HAP-1 (cell line): ENCODE data around the gene CENPC.

Source experiments
- DNase-seq, 2 experiments: peaks; one replicate each; pipeline ENCODE4 v3.0.0-alpha.2; 2016 to 2020; ENCODE audit warnings: low spot score in 2 of 2
- H3K27me3 ChIP-seq: fragments of 250-450 bp; sonication (Bioruptor Pico); 2 replicates; pipeline ENCODE4 v1.5.1; 2020; ENCODE audit warnings: low read depth, mild to moderate bottlenecking, moderate library complexity
- H3K36me3 ChIP-seq: fragments of 250-450 bp; sonication (Bioruptor Pico); replicated peaks from 2 replicates; pipeline ENCODE4 v1.5.1; 2020; ENCODE audit warnings: mild to moderate bottlenecking
- H3K4me1 ChIP-seq: fragments of 250-450 bp; sonication (Bioruptor Pico); 2 replicates; pipeline ENCODE4 v1.5.1; 2020; ENCODE audit warnings: mild to moderate bottlenecking
- H3K4me3 ChIP-seq: fragments of 250-450 bp; sonication (Bioruptor Pico); 2 replicates; pipeline ENCODE4 v1.5.1; 2020; ENCODE audit warnings: mild to moderate bottlenecking, moderate library complexity
- H3K9me3 ChIP-seq: fragments of 250-450 bp; sonication (Bioruptor Pico); 2 replicates; pipeline ENCODE4 v1.5.1; 2020; ENCODE audit warnings: mild to moderate bottlenecking, moderate library complexity
- in situ Hi-C: fragments of 300-500 bp; cut with MboI; formaldehyde crosslinking; loops from 3 replicates; pipeline ENCODE4 v1.14.3; 2020; ENCODE audit warnings: low sequenced_read_pairs, inconsistent platforms, mixed read lengths

Gene CENPC, protein sequence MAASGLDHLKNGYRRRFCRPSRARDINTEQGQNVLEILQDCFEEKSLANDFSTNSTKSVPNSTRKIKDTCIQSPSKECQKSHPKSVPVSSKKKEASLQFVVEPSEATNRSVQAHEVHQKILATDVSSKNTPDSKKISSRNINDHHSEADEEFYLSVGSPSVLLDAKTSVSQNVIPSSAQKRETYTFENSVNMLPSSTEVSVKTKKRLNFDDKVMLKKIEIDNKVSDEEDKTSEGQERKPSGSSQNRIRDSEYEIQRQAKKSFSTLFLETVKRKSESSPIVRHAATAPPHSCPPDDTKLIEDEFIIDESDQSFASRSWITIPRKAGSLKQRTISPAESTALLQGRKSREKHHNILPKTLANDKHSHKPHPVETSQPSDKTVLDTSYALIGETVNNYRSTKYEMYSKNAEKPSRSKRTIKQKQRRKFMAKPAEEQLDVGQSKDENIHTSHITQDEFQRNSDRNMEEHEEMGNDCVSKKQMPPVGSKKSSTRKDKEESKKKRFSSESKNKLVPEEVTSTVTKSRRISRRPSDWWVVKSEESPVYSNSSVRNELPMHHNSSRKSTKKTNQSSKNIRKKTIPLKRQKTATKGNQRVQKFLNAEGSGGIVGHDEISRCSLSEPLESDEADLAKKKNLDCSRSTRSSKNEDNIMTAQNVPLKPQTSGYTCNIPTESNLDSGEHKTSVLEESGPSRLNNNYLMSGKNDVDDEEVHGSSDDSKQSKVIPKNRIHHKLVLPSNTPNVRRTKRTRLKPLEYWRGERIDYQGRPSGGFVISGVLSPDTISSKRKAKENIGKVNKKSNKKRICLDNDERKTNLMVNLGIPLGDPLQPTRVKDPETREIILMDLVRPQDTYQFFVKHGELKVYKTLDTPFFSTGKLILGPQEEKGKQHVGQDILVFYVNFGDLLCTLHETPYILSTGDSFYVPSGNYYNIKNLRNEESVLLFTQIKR

DNA sequence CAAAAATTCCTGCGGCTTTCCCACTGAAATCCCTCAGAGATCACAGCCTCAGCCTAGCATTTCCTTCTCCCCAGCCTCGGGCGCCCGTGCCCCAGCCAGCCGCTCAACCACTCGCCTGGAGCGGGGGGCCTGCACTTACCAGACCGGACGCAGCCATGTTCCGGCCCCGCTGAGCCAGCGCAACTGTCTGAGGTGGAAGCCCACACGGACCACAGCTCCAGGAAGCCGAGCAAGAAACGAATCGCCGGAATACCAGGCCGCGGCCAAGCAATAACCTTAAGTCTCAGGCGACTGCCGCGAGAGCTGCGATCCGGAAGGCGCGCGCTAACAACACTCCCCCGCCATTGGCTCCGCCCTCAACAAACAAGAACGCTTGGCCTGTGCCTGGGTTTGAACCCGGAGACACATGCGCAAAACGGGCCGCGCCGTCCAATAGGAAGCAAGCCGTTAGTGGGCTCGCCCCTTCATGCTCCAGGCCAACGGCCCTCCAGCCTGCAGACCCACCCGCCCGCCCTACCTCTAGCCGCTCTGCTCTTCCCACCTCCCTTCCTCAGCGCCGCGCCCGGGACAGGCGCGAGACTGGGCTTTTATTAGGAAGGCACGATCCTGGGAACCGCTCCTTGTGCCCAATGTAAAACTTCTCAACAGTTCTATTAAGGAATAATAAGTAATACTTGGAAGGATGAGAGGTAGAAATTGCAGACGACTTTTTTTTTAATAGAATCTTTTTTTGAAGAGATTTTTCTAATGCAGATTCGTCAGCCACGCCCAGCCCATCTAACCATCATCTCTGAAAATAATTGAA lies at the start of gene CENPC:
TSS of gene CENPC (minus strand) at position 305 of the 805 bp plus-strand sequence. CDS start at position 157, 148 bp downstream.
- H3K27me3 ChIP-seq: no peaks in the 10 kb centered on the region
- H3K4me3 ChIP-seq: peak within 1 kb of the TSS; percentile 88
- H3K9me3 ChIP-seq: no peaks in the 10 kb centered on the region
- peak; percentile 97 for DNase-seq
- in situ Hi-C loops: no loop called here
- H3K36me3 ChIP-seq: peaks cover 8% of the 10 kb centered on the region; the same call in 1 of the 2 replicates
- H3K4me1 ChIP-seq: peaks cover 4% of the 10 kb centered on the region

DNA sequence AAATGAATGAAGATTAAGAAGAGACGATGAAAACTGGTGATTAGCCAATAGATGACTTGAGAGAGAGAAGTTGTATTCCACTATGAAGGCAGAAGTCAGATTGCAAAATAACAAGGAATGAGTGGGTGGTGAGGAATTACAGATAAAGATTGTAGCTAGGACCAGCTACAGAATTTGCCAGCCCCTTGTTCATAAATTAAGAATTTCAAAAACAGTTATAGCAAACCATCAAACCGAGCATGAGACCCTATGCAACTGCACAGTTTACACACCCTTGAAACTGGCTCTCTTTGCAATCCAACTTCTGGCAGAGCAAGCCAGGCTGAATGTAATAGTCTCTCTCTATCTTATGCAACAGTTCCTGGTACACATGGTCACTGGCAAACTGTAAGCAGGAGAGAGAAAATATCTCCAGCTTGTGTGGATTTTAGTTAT lies 48.5 kb upstream of the CENPC start:
- Histone ChIP-seq H3K36me3 (no peaks in the 10 kb centered on the region), H3K4me3 (no peak overlapping the region), H3K4me1 (no peaks in the 10 kb centered on the region), H3K9me3 (no peaks in the 10 kb centered on the region), H3K27me3 (no peaks in the 10 kb centered on the region)
- DNase-seq: no peak
- in situ Hi-C loops: no loop called here

DNA sequence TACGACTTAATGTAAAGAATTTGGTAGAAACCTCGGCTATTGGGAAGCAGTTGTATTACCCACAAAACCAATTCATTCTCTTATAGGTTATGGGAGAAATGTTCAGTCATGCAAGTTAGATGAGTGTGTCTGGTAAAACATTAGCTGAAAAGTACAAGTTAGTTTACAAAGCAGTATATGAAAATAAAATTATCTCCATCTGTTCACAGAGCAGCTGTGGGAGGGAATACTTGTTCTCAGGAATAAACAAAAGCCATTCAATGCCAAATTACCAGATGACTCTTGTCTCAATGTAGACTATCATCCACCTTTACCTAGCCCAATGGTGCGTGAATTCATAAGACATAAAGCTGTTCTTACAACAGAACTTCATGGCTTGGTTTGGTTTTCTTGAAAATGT lies 41.9 kb upstream of the CENPC start:
- no peaks in the 10 kb centered on the region for H3K27me3 ChIP-seq
- in situ Hi-C loops: no loop called here
- no peaks in the 10 kb centered on the region for H3K4me1 ChIP-seq
- H3K4me3 ChIP-seq: no peak overlapping the region
- no peaks in the 10 kb centered on the region for H3K36me3 ChIP-seq
- DNase-seq: no peak
- H3K9me3 ChIP-seq: no peaks in the 10 kb centered on the region

DNA sequence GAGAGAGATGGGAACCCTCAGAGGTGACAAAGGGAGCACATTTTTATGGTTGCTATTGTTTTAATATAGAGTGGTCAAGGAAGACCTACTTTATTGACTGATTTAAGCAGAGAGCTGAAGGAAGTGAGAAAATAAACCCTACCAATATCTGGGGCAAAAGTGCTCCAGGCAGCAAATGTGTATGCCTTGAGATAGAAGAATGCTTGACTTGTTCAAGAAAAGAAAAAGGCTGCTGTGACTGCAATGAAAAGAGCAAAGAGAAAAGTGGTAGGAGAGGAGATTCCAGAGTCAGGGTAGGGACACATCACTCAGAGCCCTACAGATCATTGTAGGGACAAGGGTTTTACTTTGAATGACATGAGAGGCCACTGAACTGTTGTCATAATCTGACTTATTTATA lies 39.2 kb upstream of the CENPC start:
- Histone ChIP-seq H3K36me3 (no peaks in the 10 kb centered on the region), H3K4me1 (no peaks in the 10 kb centered on the region), H3K9me3 (no peaks in the 10 kb centered on the region), H3K27me3 (no peaks in the 10 kb centered on the region), H3K4me3 (no peak overlapping the region)
- in situ Hi-C loops: no loop called here
- no peak for DNase-seq

DNA sequence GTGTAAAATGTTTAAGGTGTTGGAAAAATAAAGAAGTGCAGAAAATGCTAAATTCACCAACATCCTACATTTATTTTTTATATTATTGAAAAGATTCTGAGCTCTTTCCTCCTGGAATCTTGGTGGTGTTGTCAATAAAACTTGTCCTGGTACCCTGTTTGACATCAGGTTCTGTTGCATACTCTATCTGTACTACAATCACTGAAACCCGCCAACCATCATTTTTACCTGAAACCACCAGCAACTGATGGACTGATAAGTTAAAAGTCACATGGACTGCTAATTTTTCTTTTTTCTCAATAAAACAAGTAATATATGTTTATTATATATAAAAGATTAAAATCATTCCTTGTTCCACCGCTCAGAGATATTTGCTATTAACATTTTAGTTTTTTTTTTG lies 36.6 kb upstream of the CENPC start:
- Histone ChIP-seq H3K27me3 (no peaks in the 10 kb centered on the region), H3K9me3 (no peaks in the 10 kb centered on the region), H3K4me3 (no peak overlapping the region), H3K36me3 (no peaks in the 10 kb centered on the region), H3K4me1 (no peaks in the 10 kb centered on the region)
- in situ Hi-C loops: no loop called here
- DNase-seq: no peak

DNA sequence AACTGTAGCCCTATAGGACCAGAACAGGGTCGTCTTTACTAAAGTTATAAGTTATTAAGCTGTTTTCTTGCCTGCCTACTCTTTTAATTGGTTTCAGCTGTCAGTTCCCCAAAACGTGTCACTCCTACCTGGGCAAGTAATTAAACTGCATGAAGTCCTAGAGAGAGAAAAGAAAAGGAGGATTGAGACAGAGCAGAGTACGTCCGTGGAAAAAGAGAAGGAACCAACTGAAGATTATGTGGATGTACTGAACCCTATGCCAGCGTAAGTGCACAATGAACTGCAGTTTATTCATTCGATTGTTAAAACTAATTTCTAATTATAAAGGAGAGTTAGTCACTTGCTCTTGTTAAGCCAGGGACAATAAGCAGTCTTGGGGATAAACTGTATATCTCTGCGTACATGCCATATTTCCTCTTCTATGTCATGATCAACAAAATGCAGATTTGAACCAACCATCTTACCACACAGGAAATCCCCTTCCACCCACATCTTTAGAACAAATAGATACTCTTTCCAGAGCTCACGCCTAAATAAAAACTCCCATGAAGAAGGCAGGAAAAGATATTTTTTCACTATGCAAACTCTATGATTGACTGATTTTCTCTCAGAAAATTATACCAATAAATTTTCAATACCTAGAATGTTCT lies 36.0 kb upstream of the CENPC start:
- no peaks in the 10 kb centered on the region for H3K27me3 ChIP-seq
- no peaks in the 10 kb centered on the region for H3K9me3 ChIP-seq
- DNase-seq: no peak
- no peaks in the 10 kb centered on the region for H3K4me1 ChIP-seq
- no peak overlapping the region for H3K4me3 ChIP-seq
- in situ Hi-C loops: no loop called here
- no peaks in the 10 kb centered on the region for H3K36me3 ChIP-seq

DNA sequence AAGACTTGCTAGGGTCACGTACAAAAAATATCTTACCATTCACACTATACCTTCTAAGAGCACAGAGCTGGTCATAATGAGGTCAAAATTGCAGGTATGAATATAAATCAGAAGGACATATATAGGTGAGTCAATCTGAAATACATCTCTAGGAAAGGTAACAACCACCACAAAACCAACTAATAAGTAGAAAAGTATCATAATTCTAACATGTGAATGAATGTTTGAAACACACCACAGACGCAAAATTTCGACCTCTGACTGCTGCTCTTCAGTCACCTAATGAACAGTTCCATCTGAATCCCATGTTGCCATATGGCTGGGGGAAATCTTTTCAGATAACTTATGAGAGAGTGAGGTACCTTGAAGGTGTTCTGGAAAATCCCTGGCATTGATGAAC lies 35.3 kb upstream of the CENPC start:
- Histone ChIP-seq H3K4me3 (no peak overlapping the region), H3K27me3 (no peaks in the 10 kb centered on the region), H3K36me3 (no peaks in the 10 kb centered on the region), H3K9me3 (no peaks in the 10 kb centered on the region), H3K4me1 (no peaks in the 10 kb centered on the region)
- no peak for DNase-seq
- in situ Hi-C loops: no loop called here

DNA sequence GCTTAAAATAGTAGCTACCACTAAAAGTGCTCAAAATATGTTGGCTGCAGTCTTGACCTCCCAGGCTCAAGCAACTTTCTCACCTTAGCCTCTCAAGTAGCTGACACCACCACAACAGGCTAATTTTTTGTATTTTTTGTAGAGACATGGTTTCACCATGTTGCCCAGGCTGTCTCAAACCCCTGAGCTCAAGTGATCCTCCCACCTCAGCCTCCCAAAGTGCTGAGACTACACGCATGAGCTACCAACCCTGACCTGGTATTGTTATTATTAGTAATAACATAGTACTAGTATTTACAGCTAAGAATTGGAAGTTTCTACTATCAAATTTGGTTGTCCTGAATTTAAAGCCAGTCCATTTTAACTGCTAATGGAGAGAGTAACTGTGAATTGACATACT lies 31.2 kb upstream of the CENPC start:
- Histone ChIP-seq H3K36me3 (no peaks in the 10 kb centered on the region), H3K4me1 (no peaks in the 10 kb centered on the region)
- DNase-seq: no peak

DNA sequence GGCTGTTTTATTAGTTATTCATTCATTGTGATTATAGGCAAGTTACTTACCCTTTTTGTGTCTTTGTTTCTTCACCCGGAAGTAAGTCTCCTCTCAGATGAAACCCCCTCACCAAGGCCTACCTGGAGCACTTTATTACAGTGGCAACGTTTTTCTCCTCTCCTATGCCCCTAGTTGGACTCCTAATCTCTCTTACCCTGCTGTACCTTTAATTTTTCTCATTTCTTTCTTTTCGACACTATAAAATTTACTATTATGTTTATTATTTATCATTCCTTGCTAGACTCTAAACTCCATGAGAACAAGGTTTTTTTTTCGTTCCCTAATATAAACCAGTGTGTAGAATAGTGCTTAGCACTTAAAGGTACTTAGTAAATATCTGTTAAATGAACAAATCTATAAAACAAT lies 30.8 kb upstream of the CENPC start:
- Histone ChIP-seq H3K4me1 (no peaks in the 10 kb centered on the region), H3K9me3 (no peaks in the 10 kb centered on the region), H3K36me3 (no peaks in the 10 kb centered on the region), H3K4me3 (no peak overlapping the region), H3K27me3 (no peaks in the 10 kb centered on the region)
- in situ Hi-C loops: no loop called here
- DNase-seq: no peak

More for the DNA sequence above, 31.2 kb upstream of the CENPC start:
- H3K9me3 ChIP-seq: no peaks in the 10 kb centered on the region
- no peaks in the 10 kb centered on the region for H3K27me3 ChIP-seq
- no peak overlapping the region for H3K4me3 ChIP-seq
- in situ Hi-C loops: no loop called here

DNA sequence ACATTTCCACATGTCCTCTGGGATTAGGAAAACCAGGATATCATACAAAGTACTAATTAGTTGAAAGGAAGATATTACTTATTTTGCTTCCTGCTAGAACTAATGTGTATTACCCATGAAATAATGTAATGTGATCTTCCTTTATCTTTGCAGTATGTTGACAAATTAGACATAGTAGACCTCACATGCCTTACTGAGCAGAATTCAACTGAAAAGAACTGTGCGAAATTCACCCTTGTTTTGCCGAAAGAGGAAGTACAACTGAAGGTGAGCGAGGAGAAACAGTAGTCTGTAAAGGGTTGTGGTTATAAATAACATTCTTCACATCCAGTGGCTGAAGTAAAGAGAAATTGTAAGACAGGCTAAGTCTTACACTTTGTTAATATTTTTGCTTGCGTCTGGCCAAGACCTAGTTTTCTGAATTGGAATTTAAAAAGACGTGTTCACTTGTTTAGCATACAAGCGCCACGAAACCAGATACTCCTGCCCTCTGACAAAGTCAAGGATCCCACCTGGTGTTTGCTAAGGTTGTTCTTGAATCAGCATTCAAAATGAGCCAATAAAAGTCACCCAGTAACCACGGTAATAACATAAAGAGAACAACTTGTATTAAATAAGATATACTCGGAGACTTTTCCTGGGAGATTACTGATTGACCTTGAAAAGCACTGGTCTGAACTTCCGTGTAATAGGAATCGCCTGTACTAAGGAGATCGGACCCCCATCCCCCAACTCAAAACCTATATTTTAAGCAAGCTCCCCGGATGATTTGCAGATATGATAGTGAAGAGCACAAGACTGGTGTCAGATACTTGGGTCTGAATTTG lies 30.1 kb upstream of the CENPC start:
- no peak overlapping the region for H3K4me3 ChIP-seq
- no peak for DNase-seq
- H3K27me3 ChIP-seq: no peaks in the 10 kb centered on the region
- H3K36me3 ChIP-seq: no peaks in the 10 kb centered on the region
- H3K9me3 ChIP-seq: no peaks in the 10 kb centered on the region
- no peaks in the 10 kb centered on the region for H3K4me1 ChIP-seq
- in situ Hi-C loops: no loop called here

DNA sequence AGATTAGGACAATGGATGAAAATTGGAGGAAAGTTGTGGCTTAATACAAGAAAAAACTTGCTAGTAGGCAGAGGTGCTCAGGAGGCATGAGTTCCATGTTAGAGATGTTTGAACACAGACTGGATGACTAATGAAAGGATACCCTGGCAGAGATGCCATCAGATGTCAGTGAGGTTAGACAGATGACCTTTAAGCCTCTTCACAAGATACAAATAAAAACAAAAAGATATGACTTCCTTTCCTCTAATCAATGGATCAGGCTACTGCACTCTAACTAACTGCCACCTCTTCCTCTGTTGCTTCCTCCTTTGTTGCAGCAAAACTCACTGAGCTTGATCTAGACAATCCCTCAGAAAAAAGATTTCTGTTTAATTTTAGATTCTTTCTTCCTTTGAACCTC lies 27.9 kb upstream of the CENPC start:
- Histone ChIP-seq H3K9me3 (no peaks in the 10 kb centered on the region), H3K4me3 (no peak overlapping the region), H3K36me3 (no peaks in the 10 kb centered on the region), H3K4me1 (no peaks in the 10 kb centered on the region), H3K27me3 (no peaks in the 10 kb centered on the region)
- DNase-seq: no peak
- in situ Hi-C loops: no loop called here

DNA sequence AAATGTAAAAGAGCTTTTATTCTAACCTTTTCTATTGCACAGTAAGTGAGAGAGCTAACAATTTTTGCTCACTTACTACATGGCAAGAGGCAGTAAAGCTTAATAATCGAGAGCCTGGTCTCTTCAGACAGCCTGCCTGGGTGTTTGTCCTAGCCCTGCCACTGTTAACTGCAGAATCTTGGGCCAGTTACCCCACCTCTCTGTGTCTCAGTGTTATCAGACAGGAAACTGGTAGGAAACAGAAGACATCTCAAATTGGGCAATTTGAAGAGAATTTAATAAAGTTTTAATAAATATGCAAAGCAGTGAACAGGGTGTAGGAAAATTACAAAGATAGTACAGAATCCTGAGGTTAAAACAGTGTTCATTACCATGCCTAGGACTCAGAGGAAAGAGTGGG lies 26.7 kb upstream of the CENPC start:
- Histone ChIP-seq H3K27me3 (no peaks in the 10 kb centered on the region), H3K36me3 (no peaks in the 10 kb centered on the region), H3K4me1 (no peaks in the 10 kb centered on the region), H3K4me3 (no peak overlapping the region), H3K9me3 (no peaks in the 10 kb centered on the region)
- DNase-seq: no peak
- in situ Hi-C loops: no loop called here
